ENCODE data around the gene ZNF628.

- TF ChIP-seq CTCF (IDR thresholded peaks at IDR 0.05 in 4 of 5, conservative IDR thresholded peaks at IDR 0.05 in 1 of 5) (no peak), POLR2A (IDR thresholded peaks at IDR 0.05) (no peak)
These were observed 6.7 kb downstream of the ZNF628 start for GRCh38 chr19:55482967-55483705.

Data from gastrocnemius medialis (tissue), 4 donors.